Upper lobe of right lung (tissue), 1 donor: ENCODE results near the gene WDR37. TPM values are rescaled to one million over a fixed set of nuclear protein-coding genes. Genes with fewer than 3 reads are reported as not detected.

Experiments
- ATAC-seq: fragments of 200-7000 bp; cut with Tn5 transposase; one replicate; pipeline ENCODE4 v1.9.1; 2020; ENCODE audit warnings: mild to moderate bottlenecking, moderate library complexity
- DNase-seq: peaks from one replicate; pipeline ENCODE4 v3.0.0-alpha.2; 2020
- H3K27ac ChIP-seq: fragments of 200-600 bp; one replicate; pipeline ENCODE4 v1.8.0; 2022
- H3K27me3 ChIP-seq: fragments of 200-600 bp; one replicate; pipeline ENCODE4 v1.8.0; 2022; ENCODE audit warnings: mild to moderate bottlenecking
- H3K36me3 ChIP-seq: fragments of 200-600 bp; one replicate; pipeline ENCODE4 v1.8.0; 2022
- H3K4me1 ChIP-seq: fragments of 200-600 bp; one replicate; pipeline ENCODE4 v1.8.0; 2022
- H3K4me3 ChIP-seq: fragments of 200-600 bp; one replicate; pipeline ENCODE4 v1.8.0; 2022; ENCODE audit warnings: mild to moderate bottlenecking
- H3K9me3 ChIP-seq: fragments of 200-600 bp; one replicate; pipeline ENCODE4 v1.8.0; 2022
- intact Hi-C: fragments of 100-400 bp; cut with DNase I; formaldehyde crosslinking; loops from one replicate; pipeline ENCODE4 v1.11.0; 2022
- total RNA-seq: library from RNA; stranded (reverse); fragmentation: NEBNext Ultra II Directional; extraction: Animal tissue kit (Norgen Biotek cat#: 25700); gene quantifications from one replicate; pipeline ENCODE4 v1.2.1, GENCODE V29; 2021
- TF ChIP-seq, protein P1 (sequence below): fragments of 200-600 bp; IDR thresholded peaks from one replicate; pipeline ENCODE4 v1.8.0; 2022; ENCODE audit warnings: antibody characterized with exemption
- donor health status: DM: no; HTN: yes; CAD: no; lungs with severe emphysema.

Gene WDR37
- total RNA-seq, 1 donor from 2014 or later: 19.9 TPM

DNA sequence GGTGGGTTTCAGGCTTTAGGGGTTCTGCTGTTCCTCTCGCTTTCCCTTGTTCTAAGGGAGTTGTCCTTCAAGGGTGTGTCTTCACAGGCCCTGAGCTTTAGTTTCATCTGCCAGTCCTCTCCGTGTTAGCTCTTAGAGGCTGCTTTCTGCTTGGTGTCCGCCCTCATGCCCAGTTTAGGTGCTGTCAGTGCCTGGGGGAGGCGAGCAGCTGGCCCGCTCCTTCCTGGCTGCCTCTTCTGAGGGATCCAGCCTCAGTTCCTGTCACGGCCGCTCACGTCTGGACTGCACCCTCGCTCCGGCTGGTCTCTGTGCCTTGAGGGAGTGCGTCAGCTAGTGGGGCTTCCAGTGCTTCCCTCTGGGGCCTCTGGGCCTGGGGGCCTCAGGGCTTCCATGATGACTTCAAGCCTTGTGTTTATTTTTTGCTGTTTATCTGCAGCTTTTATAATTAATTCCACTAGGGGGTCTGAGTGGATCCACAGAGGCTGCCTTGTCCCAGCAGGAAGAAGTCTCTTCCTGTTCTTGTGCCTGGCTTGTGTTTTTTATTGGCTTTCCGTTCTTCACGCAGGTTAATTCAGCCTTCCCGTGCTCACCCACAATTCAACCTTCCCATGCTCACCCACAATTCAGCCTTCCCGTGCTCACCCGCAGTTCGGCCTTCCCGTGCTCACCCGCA lies 33.0 kb downstream of the WDR37 start:
- DNase-seq (no peak), ATAC-seq (no peak)
- H3K27ac ChIP-seq: no peak overlapping the region
- intact Hi-C loops: no loop called here
- H3K4me3 ChIP-seq: no peak overlapping the region
- TF ChIP-seq, protein P1, sequence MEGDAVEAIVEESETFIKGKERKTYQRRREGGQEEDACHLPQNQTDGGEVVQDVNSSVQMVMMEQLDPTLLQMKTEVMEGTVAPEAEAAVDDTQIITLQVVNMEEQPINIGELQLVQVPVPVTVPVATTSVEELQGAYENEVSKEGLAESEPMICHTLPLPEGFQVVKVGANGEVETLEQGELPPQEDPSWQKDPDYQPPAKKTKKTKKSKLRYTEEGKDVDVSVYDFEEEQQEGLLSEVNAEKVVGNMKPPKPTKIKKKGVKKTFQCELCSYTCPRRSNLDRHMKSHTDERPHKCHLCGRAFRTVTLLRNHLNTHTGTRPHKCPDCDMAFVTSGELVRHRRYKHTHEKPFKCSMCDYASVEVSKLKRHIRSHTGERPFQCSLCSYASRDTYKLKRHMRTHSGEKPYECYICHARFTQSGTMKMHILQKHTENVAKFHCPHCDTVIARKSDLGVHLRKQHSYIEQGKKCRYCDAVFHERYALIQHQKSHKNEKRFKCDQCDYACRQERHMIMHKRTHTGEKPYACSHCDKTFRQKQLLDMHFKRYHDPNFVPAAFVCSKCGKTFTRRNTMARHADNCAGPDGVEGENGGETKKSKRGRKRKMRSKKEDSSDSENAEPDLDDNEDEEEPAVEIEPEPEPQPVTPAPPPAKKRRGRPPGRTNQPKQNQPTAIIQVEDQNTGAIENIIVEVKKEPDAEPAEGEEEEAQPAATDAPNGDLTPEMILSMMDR: no peak
- H3K9me3 ChIP-seq: no peaks in the 10 kb centered on the region
- no peaks in the 10 kb centered on the region for H3K27me3 ChIP-seq
- H3K36me3 ChIP-seq: peaks cover 86% of the 10 kb centered on the region
- no peaks in the 10 kb centered on the region for H3K4me1 ChIP-seq

DNA sequence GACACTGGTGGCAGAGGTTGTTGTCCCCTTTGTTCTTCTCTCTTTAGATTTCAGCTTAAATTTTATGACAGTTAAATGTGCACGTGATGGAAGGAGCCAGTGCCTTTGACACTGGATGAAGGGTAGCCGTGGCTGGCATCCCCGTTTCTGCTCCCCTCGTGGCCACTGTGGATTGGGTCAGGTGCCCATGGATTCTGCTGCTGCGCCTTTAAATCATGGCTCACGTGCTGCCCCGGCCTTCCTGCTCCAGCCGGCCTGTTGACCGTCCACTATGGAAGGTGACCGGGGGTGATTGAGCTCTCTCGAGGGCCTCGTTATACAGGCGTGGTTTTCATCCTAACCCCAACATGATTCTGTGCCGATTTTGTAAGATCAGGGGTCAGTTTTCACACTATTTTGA lies 34.5 kb downstream of the WDR37 start:
- intact Hi-C loops: no loop called here
- H3K9me3 ChIP-seq: no peaks in the 10 kb centered on the region
- no peaks in the 10 kb centered on the region for H3K27me3 ChIP-seq
- no peak overlapping the region for H3K27ac ChIP-seq
- no peak for DNase-seq
- TF ChIP-seq, protein P1: no peak
- ATAC-seq: no peak
- H3K4me1 ChIP-seq: no peaks in the 10 kb centered on the region
- no peak overlapping the region for H3K4me3 ChIP-seq
- H3K36me3 ChIP-seq: peaks cover 84% of the 10 kb centered on the region

DNA sequence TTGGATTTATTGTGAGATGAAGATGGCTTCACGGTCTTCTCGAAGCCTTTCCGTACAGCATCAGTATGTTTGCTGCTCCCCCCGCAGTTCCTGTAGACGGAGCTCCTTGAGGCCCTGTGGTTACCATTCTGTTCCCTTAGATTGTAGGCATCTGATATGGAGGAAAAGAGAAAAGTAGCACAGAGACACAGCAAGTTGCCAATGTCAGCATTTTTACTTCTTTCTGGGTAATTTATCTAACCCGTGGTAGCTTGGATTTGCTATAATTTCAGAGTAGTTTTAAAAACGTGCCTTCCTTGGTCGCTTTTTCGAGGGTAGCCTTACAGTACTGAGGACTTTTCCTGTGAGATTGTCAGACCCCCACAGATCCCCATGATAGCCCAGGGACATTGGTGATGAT lies 37.5 kb downstream of the WDR37 start:
- DNase-seq (no peak), ATAC-seq (no peak)
- H3K4me3 ChIP-seq: no peak overlapping the region
- H3K4me1 ChIP-seq: no peaks in the 10 kb centered on the region
- peaks cover 83% of the 10 kb centered on the region for H3K36me3 ChIP-seq
- no peak overlapping the region for H3K27ac ChIP-seq
- no peaks in the 10 kb centered on the region for H3K27me3 ChIP-seq
- no peaks in the 10 kb centered on the region for H3K9me3 ChIP-seq
- TF ChIP-seq, protein P1: no peak
- intact Hi-C loops: no loop called here

DNA sequence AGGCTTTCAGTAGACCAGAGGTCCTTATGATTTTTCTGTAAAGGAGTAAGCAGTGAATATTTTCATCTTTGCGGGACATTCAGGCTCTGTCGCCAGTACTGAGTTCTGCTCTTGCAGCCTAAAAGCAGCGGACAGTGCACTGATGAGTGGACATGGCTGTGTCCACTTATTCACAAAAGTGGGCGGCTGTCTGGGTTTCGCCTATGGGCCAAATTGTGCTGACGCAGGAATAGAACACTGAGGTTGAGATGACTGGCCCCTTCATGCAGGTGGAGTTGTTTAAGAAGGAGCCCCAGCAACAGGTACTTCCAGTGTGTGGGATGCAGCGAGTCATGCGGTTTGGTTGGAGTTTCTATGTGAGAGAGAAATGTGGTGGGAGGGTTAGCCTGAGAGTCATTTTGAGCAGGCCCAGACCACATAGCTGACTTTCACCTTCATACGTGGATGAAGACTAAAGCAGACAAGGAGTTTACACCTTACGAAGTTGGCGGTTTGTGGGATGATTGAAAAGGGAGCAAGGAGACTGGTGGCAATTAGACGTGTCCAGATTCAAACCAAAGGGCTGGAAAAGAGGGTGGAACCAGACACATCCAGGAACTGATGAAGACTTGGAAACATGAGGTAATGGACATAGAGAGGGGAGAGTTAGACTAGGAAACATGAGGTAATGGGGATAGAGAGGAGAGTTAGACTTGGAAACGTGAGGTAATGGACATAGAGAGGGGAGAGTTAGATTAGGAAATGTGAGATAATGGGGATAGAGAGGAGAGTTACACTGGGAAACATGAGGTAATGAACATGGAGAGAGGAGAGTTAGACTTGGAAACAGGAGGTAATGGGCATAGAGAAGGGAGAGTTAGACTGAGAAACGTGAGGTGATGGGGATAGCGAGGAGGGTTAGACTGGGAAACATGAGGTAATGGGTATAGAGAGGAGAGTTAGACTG lies 38.2 kb downstream of the WDR37 start:
- no peak for ATAC-seq
- Histone ChIP-seq H3K27me3 (no peaks in the 10 kb centered on the region), H3K27ac (no peak overlapping the region), H3K4me3 (no peak overlapping the region), H3K9me3 (no peaks in the 10 kb centered on the region), H3K4me1 (no peaks in the 10 kb centered on the region), H3K36me3 (peaks cover 83% of the 10 kb centered on the region)
- intact Hi-C loops: no loop called here
- no peak for DNase-seq
- TF ChIP-seq, protein P1: no peak

DNA sequence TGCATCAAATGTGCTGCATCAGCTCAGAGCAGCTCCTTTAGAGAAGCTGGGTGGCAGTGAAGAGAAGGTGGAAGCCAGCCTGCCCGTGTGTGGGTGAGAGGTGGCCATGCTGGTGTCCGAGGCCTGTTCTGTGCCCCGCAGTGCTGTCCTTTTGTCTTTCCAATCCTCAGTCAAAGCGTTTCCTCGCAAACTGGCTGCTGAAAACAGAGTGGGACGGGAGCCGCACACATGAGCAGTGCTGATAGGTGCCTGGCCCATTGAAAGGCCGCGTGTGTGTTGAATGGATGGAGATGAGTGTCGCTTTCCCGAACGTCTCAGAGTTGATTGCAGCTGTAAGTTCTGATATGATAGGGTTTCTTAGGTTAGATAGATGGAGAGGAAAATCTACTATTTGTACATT lies 39.3 kb downstream of the WDR37 start:
- H3K4me1 ChIP-seq: no peaks in the 10 kb centered on the region
- H3K36me3 ChIP-seq: peaks cover 82% of the 10 kb centered on the region
- TF ChIP-seq, protein P1: no peak
- intact Hi-C loops: no loop called here
- ATAC-seq (no peak), DNase-seq (no peak)
- H3K27ac ChIP-seq: no peak overlapping the region
- no peaks in the 10 kb centered on the region for H3K27me3 ChIP-seq
- no peak overlapping the region for H3K4me3 ChIP-seq
- no peaks in the 10 kb centered on the region for H3K9me3 ChIP-seq
